GM18499 (cell line): ENCODE results near the gene CSTPP1.

Source experiments
- ATAC-seq: cut with Tn5 transposase; IDR thresholded peaks from one replicate; pipeline ENCODE4 v1.9.1; 2021; ENCODE audit warnings: moderate number of reproducible peaks; ENCODE audit not compliant: insufficient read depth, unreplicated experiment

Gene CSTPP1, protein sequence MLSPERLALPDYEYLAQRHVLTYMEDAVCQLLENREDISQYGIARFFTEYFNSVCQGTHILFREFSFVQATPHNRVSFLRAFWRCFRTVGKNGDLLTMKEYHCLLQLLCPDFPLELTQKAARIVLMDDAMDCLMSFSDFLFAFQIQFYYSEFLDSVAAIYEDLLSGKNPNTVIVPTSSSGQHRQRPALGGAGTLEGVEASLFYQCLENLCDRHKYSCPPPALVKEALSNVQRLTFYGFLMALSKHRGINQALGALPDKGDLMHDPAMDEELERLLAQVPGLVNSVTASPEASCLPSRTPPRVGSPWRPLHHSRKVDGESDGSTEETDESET

DNA sequence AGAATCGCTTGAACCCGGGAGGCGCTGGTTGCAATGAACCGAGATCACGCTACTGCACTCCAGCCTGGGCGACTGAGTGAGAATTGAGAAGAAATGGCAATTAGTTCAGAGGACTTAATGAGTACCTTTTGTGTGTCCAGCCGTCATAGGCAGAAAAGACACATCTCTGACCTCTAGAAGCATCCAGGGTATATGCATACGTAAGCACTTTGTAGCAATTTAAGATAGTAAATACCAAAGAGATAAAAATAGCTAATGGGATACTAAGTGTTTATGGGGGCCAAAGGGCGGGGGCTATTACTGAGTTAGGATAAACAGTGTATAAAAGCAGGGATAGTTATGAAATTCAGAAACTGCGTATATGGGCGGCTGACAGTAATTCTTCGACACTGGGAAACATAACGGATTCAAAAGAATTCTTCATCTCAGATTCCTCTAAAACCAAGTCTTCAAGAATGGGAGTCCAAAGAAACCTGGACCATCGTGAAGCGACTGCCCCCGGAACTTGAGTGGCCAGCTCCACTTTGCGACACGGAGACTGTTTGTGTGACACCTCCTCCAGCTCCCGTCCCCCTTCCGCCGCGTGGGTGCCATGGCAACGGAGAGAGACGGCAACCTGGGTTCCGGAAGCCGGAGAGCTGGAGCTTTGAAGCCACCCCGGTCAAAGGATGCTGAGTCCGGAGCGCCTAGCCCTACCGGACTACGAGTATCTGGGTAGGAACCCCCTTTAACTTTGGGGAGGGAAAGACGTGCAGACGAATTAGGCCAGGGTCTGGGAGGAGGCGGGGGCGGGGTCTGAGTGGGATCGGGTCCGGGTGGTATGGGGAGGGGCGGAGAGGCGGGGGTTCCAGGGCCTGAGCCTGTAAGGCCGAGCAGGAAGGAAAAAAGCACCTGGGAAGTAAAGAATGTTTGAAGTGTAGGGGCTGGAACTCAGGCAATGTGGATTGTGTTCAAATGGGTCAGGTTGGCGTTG is at the start of gene CSTPP1:
Gene CSTPP1 (plus strand): TSS at position 624 of the 973 bp plus-strand sequence. CDS start 45 bp downstream, at position 669.
- no peak for ATAC-seq

DNA sequence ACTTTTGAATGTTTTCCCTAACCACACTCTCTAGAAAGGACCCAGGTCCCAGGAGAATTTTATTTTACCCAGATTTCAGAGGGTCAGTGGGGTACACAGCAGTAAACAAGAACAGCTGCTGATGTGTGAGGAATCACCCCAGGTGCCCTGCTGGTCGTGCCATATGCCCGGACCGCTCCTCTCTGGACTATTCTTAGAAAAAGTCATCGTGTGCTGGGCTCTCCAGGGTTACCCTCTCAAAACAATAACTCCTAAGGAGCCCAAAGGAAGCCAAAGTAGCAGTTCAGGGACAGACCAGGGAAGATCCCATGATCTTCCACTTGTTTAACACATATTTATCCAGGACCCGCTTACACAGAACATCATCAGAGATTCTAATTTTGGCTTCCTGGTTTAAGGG is 47.9 kb upstream of the CSTPP1 start:
- no peak for ATAC-seq

DNA sequence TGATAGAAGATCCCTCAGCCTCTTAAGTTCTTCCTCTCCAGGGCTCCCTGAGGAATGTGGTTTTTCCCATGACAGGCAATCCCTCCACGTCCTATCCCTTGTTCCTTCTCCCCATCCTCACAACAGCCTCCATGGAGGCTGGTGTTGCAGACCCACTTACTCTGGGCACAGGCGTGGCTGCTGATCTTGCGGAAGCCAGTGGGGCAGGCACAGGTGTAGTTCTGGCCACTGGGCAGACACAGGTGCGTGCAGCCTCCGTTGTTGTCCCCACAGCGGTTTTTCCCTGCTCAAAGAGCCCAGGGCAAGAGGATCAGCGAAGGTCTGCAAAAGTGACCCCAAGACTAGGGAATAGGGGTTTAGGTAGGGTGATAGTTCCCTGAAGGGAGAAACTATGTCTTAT is 47.3 kb upstream of the CSTPP1 start:
- no peak for ATAC-seq

DNA sequence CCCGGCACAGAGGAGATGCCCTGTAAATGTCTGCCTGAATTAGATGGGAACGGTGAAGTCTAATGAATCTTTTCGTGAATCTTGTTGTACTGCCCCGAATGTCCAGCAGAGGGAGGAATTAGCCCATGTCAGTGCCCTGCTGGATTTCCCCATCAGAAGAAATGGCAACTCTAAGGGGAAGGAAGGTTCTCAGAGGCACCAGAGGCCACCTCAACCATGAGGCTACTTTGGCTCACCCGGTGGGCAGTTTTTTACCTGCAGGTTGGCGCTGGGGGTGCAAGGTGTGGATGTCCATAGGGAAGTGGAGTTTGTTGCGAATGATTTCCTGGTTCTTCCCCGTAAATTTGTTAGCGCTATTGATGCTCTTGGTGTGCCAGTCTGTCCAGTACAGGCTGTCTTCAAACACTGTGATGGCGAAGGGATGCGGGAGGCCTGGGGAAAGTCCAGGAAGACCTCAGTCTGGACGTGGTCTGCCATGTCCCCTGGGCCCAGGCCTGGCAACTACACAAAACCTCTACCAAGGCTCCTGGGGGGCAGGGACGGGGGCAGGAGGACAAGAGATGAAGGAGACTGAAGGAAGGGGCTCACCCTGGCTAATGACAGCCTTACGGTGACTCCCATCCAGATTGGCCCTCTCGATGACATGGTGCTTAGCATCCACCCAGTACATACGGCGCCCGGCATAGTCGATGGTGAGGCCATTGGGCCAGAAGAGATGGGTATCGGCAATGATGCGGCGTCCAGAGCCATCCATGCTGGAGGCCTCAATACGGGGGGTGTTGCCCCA is 46.7 kb upstream of the CSTPP1 start:
- no peak for ATAC-seq

DNA sequence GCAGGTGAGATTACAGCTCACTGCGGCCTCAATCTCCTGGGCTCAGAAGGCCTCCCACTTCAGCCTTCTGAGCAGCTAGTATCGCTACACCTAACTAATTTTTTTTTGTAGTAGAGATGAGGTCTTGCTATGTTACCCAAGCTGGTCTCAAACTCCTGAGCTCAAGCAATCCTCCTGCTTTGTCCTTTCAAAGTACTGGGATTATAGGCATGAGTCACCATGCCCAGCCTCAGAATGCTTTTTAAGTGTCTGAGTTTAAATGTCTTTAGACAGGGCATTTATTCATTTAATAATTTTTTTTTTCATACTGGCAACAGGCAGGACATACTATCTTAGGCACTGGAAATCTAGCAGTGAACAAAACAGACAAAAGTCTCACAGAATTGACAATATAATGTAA is 45.9 kb upstream of the CSTPP1 start:
- no peak for ATAC-seq

DNA sequence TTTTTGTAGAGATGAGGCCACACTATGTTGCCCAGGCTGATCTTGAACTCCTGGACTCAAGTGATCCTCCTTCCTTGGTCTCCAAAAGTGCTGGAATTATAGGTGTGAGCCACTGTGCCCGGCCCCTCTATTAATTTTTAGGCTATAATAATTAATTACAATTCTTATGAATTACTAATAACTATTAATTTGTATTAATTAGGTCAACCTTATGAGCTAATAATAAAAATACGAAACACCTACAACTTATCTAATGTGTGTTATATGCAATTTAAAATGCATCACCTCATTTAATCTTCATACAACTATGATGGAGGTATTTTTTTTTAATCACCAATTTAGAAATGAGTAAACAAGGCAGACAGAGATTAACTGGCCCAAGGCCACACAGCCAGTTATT is 44.5 kb upstream of the CSTPP1 start:
- ATAC-seq: no peak

DNA sequence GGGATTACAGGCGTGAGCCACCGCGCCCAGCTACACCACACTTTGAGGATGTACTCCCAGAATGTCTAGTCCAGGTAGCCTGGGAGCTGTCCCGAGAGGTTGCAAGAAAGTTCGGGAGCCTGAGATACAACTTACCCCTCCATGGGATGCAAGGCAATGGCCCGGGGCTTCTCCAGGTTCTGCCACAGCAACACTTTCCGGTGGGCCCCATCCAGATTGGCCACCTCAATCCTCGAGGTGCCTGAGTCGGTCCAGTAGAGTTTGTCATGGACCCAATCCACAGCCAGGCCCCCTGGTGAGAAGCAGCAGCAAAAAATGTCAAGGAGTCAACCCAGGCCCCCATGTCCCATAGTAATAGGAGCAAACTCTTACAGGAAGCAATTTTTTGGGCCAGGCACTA is 43.7 kb upstream of the CSTPP1 start:
- no peak for ATAC-seq

DNA sequence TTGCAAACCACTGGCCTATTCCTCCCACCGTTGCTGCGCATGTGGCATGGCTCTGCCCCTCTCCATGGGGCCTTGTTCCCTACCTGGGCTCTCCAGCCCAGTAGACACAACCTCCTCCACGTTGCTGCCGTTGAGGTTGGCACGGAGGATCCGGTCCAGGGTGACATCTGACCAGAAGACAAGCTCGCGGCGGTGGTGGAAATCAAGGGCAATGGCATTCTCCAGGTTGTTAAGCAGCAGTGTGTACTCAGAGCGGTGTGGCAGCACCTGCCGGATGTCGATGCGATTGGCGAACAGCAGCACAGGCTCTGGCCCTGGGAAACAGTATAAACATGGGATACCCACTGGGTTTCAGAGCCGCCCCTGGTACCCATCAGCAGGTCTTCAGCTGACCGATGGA is 42.1 kb upstream of the CSTPP1 start:
- no peak for ATAC-seq

DNA sequence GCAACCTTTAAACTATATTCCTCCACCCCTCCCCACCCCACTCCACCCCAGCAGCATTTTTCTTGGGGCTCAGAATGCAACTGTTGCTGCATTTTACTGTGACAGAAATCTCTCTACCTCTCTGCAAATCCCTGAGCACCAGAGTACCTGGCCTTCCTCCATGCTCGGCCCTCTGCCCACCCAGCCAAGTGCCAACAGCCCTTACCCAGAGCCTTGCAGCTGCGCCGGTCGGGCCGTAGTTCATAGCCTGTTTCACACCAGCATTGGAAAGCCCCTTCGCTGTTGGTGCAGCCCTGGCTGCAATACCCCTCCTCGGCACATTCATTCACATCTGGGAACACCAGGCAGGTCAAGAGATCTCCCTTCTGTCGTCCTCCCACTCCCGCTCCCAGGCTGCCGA is 41.6 kb upstream of the CSTPP1 start:
- ATAC-seq: no peak

DNA sequence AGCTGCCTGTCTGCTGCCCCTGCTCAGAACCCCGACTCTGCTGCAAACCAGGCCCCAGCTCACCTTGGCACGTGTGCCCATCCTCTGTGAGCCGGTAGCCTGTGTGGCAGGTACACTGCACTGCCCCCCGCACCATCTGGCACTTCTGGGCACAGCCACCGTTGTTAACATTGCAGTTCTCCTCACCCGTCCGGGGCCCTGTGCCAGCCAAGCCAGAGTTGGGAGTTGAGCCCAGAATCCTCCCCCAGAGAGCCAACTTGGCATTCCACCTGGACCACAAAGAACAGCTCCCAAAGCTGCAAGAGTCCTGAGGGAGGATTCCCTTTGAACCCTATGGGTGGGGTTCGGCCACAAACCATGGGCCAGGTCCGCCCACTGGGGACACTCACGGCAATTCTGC is 40.7 kb upstream of the CSTPP1 start:
- ATAC-seq: no peak

DNA sequence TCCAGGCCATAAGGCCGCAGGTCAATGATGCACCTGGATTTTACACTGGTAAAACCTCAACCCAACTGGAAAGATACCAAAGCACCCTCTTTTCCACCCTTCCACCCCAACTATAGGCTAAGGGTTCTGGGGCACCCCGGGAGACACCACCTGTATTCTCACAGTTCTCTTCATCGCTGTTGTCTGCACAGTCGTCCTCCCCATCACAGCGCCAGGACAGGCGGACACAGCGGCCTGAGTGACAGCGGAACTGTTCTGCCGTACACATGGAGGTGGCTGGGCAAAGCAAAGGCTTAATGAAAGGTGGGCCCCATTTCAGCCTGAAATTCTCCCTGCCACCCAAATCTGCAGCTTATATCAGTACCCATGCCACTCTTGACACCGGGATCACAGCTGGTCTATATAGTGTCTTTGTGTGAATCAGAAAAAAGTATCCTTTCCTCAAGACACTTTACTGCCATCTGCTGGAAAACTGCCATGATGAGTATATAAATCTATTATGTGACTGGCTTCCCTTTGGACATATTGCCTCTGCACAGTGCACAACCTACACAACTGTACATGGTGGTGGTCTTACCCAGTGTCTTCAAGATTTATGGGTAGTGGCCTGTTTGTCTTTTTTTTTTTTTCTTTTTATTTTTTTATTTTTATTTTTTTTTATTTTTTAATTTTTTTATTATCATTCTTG is 39.7 kb upstream of the CSTPP1 start:
- ATAC-seq: no peak

DNA sequence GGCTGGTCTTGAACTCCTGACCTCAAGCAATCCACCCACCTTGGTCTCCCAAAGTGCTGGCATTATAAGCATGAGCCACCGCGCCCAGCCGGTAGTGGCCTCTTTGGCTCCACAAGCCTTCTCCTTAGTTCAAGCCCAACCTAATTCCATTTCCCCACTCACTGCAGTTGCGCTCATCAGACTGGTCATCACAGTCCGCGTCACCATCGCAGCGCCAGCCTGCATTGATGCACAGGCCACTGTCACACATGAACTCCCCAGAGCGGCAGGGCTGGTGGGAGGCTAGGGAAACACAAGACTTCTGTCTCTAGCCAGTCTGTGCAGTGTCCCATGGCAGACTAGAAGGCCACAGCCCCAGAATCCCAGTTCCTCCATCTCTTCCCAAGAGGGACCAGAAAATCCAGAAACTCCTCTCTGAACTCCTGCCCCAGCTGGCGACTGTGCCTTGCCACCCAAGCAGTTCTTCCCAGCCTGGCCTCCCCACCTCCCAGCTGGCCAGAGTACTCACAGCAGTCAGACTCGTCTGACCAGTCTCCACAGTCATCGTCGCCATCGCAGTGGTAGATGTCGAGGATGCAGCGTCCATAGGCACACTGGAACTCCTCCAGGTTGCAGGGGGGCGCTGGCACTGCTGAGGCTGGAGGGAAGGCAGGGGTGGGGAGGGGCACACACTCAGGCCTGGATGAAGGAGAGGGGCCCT is 38.0 kb upstream of the CSTPP1 start:
- no peak for ATAC-seq

DNA sequence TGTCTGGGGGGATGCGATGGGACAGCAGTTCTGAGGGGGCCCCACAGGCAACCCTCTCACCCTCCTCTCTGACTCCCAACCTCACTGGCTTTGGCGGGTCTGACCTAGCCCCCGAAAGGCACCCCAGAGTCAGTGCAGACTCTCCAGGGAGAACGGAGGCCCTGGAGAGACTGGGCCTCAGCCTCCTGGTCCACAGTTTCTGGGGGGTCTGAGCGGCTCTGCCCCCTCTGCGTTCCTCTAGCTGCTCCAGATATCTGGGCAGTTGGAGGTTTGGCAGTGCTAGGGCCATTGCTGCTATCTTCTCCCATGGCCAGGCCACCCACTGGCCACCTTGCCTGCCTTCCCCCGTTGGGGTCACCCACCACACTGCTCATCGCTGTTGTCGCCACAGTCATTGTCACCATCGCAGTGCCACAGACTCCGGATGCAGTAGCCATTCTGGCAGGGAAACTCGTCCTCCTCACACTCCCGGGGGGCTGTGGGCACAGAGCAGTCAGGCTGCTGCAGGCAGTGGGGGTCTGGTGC is 37.0 kb upstream of the CSTPP1 start:
- no peak for ATAC-seq

DNA sequence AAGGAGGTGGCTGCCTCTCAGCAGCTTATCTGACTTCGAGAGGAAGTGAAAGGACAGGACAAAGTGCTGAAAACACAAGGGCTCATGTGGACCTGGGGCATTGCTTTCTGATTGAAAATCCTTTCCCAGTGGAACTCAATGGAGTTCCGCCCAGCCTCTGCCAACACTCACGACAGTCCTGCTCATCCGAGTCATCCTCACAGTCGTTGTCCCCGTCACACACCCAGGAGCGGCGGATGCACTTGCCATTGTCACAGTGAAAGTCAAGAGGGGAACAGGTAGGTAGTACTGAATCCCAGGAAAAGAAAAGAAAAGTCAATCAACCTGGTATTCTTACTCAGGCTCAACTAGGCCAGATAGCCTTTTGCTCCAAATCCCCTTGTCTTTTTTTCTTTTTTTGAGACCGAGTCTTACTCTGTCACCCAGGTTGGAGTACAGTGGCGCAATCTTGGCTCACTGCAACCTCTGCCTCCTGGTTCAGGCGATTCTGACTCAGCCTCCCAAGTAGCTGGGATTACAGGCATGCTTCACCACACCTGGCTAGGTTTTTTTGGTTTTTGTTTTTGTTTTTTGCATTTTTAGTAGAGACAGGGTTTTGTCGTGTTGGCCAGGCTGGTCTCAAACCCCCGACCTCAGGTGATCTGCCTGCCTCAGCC is 36.3 kb upstream of the CSTPP1 start:
- no peak for ATAC-seq

DNA sequence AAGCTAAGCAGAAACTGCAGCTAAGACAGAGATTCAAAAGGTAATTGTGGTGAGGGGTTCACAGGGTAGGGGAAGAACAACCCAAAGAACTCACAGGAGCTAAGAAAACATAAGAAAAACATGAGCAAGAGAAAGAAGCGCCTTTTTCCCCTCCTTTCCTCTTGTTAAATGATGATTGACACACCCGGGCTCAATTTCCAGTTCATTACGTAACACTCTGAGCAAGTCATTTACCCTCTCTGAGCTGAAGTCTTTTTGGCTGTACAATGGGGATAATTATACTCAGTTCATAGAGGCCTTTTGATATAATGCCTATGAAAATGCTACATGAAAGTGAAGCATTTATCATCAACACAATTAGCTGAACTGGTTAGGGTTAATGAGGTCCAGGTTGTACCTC is 35.4 kb upstream of the CSTPP1 start:
- ATAC-seq: no peak

DNA sequence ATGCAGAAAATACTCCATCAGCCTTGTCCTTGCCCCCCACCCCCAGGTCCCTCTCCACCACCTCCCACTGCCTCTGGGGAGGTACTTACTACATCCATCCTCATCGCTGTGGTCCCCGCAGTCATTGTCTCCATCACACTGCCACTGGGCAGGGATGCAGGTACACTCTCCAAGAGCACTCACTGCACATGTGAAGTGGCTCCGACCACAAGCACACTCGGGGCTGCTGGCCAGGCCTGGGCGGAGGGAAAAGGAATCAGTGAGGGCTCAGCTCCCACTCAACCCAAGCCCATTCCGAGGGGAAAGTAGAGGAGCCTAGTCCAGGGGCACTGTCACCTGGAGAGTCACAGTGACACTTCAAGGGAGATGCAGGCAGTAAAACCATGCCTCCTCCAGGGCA is 33.9 kb upstream of the CSTPP1 start:
- ATAC-seq: no peak

DNA sequence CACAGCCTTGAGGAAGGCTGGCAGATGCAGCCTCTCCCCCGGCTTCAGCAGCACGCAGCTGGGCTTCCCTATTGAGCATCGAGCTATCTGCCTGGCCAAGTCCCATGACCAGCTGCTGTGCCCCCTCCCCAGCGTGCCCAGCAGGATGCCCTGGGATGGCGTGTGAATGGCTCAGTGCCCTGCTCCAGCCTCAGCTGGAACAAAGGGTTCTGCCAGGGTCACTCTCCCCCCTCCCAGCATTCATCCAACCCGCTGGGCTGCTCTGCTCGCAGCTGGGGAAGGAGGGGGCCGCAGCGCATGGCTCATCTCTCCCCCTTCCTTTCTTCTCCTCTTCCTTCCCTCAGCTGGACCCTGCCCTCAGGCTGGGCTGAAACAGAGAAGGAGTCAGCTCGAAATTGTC is 32.7 kb upstream of the CSTPP1 start:
- no peak for ATAC-seq

DNA sequence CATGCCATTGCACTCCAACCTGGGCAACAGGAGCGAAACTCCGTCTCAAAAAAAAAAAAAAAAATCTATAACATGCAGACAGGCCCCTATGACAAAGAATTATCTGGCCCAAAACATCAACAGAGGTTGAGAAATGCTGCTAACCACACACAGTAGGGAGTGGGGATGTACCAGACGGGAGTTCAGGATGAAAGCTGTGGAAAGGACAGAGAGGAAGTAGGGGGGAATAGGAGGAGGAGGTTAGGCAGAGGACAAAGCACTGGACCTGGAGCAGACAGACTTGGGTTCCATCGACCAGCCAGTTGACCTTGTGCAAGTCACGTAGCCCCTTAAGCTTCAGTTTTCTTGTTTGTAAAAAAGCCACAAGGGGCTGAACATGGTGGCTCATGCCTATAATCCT is 30.8 kb upstream of the CSTPP1 start:
- no peak for ATAC-seq

DNA sequence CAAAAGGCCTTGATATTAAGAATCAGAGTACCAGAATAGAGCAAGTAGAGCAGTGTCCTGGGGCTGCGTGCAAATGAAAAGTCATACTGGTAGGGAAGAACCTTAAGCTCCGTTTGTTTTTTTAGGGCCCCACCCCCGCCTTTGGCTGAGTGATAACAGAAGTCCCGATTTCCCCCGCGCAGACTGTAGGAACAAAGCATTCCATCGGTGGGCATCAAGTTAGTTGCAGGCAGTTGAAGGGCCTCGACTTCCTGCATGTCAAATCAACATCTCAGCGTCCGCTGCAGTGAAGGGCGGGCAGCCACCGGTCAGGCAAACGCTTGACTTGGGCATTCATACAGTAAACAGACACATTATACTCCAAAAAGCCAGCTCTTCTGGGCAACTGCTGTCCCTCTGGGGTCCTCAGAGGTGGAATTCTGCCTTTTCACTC is 29.9 kb upstream of the CSTPP1 start:
- ATAC-seq: no peak
